HG03139 (cell line): Measurements from ENCODE around the gene NAT10.
A peak's percentile ranks its signal among the peaks of the same experiment; 100 is the strongest.

Experiments used
- ATAC-seq: cut with Tn5 transposase; IDR thresholded peaks from one replicate; pipeline ENCODE4 v1.9.1; 2021; ENCODE audit not compliant: unreplicated experiment

NAT10 gene

DNA sequence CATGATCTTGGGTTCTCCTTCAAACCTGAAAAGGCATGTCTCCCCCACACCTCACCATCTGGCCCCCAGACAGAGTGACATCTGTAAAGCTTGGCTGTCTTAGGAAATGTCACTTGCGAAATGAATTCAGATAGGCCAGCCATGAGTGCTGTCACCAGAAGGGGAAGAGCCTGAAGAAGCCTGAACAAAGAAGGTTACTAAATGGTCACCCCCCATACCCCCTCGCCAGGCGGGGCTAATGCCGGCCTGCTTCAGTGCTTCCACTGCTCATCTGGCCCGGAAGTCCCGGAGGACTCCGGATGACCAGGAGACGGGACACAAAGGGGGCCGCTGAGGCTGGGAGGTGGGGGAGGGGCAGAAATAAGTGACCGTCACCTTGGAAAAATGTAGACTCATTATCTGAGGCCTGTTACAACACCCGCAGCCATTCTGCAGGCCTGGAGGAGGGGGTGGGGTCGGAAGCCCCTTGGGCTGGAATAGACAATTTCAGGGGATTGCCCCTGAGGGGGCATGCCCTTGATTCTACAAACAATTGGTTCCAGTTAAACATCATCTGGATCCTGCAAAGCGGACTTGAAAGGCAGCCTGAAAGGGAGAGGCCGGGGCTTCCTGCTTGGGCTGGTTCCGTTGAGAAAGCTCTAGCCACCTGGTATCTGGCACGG is 43.2 kb downstream of the NAT10 start:
- ATAC-seq: no peak

DNA sequence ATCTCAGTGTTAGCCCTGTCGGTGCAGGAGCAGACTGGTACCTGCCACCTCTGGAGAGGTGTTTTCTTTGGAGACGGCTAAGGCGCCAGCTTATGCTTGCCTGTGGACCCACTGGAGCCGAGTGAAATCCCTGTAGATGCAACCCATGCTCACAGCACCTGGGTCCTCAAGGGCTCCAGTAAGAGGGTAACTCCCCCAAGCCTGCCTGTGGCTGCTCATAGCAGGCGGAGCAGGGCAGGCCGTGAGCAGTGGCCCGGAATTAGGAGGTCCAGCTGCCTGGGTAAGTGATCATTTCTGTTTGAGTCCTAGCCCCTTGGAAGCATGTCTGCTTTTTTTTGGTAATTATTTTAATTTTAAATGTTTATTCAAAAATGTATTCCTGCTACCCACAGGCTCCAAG is 43.8 kb downstream of the NAT10 start:
- no peak for ATAC-seq

DNA sequence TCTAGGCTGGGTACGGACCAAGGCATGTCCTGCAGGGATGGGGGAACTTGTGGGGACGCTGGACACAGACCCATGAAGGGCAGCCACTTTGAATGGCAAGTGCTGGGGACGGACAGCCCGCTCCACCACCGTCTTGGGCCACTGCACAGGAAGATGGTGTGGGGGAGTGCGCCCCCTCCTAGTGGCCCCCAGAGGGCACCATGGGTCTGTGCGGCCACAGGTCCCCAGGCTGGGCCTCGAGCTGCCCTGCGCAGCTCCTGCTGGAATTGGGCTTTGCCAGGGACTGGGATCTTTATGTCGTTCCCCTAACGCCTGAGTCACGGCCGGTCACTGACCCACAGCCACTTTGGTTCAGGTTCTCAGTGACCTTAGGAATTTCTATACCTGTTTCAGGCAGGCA is 44.4 kb downstream of the NAT10 start:
- no peak for ATAC-seq

DNA sequence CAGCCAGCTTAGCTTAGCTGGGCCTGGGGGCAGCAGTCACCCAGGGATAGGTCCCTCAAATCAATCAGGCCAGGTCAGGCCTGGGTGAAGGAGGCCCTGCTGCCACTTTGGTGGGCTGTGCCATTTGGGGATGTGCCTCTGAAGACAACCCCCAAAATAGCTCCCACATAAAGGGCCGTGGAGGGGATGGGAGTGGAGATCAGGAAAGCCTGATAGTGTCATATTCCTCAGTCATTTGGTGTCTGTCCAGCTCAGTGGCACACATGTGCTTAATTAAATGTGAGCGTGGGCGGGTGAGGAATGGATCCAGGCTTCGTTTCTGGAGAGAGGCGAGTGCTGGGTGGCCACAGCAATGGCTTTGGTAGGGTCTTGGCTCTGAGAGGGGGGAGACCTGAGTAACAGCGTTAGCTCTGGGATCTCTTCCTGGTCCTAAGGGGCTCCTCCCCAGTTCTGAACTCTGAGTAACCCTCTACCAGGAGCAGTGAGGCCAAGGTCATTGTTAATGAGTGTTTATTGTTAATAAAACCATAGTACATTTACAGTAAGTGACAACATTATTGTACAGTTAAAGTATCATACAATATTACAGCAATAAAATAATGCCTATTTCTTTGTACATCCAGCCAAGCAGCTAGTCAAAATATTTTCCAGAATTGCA is 45.2 kb downstream of the NAT10 start:
- no peak for ATAC-seq

DNA sequence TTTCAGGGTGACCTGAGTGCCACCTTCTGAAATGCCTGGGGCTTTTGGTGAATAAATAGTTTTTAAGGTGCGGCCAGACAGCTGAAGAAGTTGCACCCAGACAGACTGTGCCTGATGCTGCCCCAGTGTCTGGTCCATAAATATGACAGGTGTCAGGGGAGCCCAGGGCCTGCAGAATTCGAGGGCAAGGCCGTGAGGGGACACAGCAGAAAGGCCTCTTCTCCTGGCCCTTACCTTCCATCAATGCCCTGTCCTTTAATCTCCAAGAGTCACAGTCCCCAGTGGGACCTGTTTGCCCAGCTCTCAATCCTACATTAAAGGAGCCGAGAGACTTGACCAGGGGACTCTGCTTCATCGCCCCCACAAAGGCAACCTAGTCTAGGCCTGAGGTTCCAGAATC is 45.7 kb downstream of the NAT10 start:
- ATAC-seq: no peak

DNA sequence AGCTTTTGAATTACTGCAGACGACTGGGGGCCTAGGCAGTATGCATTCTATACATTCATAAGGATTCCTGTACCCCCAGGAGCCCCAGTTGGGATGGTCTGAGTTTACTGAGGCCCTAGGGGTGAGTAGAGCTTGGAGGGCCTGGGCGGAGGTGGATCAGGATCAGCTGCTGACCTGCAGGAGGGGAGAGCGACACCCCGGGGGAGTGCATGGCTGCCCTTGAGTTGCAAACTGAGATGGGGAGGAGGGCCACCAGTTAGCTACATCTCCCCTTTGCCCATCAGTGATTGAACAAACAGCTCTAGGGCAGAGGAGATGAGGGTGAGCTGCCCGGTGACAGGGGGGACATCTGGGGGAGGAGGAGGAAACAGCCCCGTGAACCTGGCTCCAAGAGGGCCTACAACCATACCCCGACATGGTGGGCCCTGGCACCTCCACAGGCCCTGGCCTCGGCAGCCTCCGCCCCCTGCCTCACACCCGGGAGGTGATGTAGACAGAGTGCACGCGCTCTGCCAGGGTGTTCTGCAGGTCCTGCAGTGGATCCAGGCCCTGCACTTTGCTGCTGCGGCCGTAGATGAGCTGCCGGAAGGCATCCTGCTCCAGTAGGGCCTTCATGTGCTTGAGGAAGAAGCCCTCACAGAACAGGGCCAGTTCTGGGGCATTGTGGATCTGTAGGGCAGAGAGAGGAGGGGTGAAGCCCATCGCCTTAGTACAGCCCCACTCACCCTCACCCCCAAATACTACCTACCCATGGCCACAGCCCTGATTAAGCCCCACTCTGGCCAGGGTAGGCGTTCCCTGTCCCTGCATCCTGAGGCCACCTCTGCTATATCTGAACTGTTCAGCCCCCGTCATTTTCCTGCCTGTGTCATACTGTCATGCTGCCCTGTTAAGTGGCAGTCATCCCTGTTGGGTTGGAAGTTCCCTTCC is 46.8 kb downstream of the NAT10 start:
- no peak for ATAC-seq

DNA sequence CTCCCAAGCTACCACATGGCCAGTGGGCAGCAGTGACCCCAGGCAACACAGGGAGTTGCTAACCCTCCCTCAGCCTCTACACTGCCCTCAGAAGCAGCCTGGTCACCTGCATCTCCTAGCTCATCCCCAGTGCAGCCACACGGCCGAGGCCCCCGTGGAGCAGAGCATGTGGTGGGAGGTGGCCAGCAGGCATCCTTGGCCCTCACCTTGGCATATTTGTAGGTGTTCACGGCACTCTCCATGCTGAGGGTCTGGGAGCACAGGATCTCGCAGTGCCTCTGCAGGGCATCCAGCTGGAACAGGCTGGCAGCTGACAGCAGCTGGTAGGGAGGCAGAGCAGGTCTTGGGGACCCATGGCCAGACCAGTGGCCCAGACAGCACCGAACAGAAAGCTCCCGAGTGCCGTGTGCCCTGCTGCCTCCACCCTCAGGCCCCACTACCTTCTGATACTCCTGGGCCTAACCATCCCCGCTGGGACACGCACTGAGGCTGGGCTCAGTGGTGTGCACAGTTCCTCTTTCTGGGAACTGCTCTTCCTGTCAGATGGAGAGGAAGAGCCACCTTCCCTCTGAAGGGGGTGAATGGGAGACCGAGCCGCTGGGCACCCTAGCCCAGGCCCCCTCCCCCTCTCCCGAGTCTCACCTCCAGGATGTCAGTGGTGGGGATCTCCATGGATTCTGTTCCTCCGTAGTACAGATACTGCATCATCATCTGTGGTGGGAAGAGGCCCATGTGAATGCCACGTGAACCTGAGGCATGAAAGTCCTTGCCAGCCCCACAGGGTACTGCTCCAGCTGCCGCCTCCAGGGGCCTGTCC is 48.8 kb downstream of the NAT10 start:
- ATAC-seq: peak; percentile 75

DNA sequence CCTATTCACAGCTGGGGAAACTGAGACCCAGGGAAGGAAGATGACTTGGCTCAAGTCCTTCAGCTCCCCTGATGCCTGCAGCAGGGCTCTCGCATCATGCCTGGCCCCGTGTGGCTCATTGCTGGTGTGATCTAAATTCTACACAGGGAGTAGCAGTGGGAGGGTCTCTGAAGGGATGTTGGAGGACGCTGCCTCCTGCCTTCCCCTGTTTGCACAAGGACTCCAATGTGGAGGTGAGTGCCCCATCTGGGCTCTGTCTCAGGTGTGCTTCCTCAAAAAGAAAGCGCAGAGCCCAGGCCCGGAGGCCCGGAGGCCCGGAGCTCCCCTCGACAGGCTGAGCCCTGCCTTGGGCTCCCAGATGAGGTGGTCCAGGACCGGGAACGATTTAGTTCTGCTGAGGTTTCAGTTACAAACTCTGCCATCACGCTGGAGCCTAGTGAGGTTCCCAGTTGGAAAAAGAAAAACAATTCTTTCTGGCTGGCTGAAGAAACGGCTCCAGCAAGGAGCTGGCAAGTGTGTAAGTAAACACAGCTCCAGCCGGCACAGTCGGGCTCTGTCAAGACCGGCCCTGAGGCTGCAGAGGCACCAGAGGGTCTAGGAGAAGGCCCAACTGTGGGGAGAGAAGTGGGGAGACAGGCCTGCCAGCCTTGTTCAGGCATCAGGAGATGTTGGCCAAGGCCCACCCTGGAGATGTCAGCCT is 49.8 kb downstream of the NAT10 start:
- ATAC-seq: no peak

DNA sequence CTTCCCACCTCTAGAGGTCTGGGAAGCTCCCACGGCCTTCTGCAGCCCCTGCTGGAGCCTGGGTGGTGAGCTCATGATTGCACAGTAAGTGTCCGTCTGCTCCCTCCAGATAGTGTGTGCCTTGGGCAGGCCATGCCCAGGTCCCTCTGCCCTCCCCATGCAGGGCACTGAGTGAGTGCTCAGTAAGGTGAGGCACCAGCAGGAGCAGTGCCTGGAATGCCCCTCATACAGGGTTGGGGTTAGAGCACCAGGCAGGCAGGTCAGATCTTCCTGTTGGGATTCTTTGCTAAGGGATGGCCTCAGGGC is 50.3 kb downstream of the NAT10 start:
- no peak for ATAC-seq

DNA sequence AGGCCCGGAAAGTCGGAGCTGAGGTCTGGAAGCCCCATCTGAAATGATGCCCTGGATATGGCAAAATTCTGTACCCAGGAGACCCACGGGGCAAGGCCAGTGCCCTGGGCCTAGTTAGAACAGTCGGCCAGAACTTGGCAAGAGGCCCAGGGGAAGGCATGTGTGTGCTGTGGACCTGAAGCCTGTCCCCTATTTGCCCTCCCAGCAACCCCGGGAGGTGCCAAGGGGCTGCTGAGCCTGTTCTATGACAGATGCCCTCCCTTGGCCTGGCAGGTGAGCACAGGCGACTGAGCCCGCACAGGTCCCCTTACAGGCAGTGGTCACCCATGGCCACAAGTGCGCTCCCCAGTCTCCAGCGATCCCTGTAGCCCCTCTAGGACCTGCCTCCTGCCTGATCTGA is 51.7 kb downstream of the NAT10 start:
- no peak for ATAC-seq

DNA sequence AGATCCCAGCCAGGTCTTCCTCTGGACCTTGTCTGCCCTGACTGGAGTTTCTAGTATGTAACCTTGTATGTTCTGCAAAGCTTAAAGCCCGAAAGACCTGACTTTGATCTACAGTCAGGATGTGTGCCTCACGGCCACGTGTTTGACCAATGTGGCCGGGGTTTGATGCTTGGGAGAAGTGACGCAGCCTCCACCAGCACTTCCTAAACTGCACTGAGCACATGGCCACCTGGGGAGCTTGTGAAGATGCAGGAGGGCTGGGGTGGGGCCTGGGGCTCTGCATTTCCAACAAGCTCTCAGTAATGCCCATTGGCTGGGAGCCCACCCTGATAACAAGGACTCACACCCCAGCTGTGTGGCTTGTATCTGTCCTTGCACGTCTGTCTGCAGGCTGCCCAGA is 53.2 kb downstream of the NAT10 start:
- ATAC-seq: no peak

DNA sequence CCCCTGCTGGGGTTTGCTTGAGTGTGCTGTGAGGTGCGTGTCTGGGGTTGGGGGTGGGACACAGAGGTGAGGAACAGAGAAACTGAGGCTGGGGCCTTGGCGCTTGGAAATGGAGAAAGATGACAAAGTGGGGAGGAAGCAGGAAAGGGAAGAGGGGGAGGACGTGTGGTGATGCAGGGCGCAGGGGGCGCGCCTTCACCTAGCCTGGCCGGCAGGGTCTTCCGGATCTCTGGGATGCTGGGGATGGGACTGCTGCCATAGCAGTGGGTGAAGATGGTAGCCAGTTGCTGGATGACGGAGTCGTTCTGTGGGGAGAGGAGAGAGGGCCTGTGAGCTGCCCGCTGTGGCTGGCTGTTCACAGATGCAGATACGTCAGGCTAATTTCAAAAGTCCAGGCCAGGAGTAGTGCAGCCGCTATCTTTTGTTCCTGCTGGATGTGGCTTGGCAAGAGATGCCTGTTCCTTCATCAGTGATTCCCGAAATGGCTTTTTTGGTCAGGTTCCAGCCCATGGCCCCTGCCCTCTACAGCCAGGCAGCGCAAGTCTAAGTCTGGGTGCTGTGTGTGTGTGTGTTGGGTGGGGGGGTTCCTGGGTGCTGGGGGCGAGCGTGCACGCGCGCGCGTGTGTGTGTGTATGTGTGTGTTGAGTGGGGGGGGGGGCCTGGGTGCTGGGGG is 54.8 kb downstream of the NAT10 start:
- no peak for ATAC-seq

DNA sequence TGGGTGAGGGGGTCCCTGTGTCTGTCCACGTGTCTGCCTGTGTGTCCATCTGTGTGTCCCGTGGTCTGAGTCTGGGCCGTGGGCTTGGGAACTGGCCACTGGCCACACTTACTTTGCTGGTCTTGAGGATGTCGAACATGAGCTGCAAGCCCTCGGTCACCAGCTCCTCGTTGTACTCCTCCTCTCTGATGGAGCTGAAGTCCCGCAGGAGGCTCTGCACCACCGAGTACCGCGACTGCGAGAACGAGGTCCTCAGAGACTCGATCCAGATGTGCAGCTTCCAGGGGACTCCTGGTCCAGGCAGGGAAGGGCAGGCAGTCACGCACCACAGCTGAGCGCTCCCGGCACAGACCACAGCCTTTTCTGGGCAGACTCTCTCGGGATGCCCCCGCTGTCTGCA is 55.4 kb downstream of the NAT10 start:
- ATAC-seq: no peak

DNA sequence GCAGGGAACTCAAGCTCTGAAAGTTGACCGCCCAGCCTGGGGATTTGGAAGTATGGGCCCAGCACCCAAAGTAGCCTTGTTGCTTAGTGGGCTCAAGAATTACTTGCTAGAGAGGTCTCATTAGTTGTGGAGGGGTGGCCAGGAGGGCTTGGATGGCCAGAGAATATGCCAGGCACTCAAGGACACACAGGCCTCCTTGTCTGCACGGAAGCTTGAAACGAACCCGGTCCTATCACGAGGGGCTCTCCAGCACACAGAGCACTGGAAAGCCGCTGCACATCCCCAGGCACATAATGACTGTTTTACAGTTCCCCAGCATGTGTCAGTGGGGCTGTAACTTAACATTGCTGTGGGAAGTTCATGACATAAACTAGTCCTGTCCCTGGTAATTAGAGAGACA is 55.9 kb downstream of the NAT10 start:
- no peak for ATAC-seq

DNA sequence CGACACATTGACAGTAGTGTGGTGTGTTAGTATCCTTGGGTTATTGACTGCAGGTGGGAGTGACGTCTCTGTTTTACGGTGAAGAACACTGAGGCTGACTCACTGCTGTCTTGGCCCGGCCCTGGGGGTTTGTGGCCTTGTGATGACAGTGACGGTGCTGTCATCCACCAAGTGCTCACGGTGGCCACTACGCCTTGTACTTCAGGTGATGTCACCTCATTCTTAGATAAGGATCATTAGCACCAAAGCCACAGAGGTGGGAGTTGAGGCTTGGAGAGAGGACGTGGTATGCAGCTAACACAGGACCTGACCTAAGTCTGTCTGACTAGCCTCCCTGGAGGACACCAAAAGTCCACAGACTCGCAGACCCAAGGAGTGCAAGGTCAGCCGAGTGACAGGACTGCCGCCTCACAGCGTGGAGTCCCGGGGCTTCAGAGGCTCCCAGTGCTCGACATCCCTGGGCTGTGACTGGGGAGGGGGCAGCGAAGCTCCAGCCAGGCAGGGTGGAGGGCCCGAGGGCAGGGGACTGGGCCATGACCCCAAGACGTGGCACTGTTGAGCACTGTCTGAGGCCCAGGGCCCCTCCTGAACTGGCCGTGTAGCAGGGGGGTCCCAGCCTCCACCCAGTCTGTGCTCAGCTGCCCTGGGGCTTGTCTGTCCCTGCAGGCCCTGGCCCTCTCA is 56.5 kb downstream of the NAT10 start:
- no peak for ATAC-seq

DNA sequence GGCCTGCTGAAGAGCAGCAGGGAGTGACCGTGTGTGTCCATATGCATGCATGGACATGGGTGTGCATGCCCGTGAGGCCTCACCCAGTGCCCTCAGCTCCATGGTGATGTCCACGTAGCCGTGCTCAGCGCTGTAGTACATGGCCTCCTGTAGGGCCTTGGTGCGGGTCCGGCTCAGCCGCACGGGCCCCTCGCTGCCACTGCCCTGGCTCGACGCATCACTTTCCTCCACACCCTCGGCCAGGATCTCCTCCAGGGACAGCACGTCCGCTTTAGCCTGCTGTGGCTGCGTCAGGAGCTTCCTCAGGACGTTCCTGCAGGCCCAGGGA is 57.0 kb downstream of the NAT10 start:
- ATAC-seq: no peak

DNA sequence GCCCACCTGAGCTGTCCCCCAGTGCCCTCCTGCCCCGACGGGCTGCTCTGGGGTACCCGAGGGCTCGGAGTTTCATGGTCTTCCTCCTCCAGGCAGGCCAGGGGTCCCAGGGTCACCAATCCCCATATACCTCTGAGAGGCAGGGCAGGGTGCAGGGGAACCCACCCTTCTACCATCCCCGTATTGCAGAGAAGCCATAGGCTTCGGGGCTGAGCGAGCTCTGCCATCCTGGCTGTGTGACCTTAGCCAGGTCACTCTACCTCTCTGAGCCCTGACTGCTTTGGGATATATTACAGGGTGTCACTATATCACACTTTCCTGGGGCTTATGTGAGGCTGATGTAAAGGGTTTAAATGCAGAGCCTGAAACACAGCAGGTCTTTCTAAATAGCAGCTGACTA is 57.4 kb downstream of the NAT10 start:
- ATAC-seq: no peak

DNA sequence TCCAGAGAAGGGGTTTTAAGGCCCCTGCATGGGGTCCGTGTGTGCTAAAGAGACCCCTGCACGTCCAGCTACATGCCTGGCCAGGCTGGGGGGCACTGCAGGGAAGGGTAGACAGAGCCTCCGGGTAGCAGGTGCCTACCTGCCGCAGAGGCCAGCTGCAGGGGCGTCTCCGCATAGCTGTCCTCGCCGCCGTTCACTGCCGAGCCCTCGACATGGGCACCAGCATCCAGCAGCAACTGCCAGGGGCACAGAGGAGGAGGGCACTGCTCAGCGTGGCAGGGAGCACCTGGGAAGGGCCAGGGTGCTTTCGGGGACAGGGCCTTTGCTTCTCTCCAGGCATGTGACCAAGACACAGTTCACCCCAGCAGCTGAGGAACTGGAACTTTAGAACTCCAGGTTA is 59.7 kb downstream of the NAT10 start:
- ATAC-seq: no peak

DNA sequence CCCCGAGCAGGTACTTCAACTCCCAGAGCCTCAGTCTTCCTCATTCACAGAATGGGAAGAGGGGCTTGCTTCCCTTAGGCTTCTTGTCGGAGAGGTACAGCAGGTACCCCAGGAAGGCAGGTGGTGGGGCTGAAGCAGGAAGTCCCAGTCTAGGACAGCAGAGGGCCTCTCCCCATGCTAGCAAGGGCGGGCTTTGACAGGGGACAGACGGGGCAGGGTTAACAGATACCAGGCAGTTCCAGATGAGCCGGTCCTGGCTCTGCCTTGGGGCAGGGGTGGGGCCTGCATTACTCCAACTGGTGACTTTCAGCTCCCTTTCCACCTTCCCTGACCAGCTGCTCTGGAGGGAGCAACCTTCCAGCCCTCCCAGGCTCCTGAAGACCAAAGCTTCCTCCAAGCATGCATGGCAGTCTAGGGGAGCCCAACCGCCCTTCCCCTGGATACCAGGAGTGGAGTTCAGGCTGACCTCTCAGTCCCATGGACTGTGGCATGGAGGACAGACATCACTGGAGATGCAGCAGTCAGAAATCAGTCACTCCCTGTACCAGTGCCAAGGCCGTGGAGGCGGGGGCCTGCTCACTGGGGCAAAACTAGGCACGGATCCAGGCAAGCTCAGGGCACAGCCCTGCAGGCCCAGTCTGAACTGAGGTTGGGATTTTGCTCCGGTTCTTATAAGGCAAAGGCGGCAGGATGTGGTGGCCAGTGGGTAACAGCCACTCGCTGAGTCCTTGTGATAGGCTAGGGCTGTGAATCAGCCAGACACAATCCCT is 60.5 kb downstream of the NAT10 start:
- no peak for ATAC-seq
